Endodermal cell (in vitro differentiated cells): ENCODE data around the gene RBBP9. TPM values are rescaled to one million over a fixed set of nuclear protein-coding genes. Genes with fewer than 3 reads are reported as not detected.
A peak's percentile ranks its signal among the peaks of the same experiment; 100 is the strongest.

ENCODE experiments used
- DNase-seq: peaks from one replicate; pipeline ENCODE4 v3.0.0-alpha.2; 2017
- H3K27ac ChIP-seq: 2 replicates; pipeline ENCODE4 v1.5.1; 2013; ENCODE audit warnings: mild to moderate bottlenecking, low read depth, low read length, moderate library complexity
- H3K27me3 ChIP-seq: 2 replicates; pipeline ENCODE4 v1.6.1; 2013; ENCODE audit warnings: mild to moderate bottlenecking, low read length, moderate library complexity; ENCODE audit not compliant: insufficient read depth, control insufficient read depth, poor library complexity, severe bottlenecking
- H3K36me3 ChIP-seq: 2 replicates; pipeline ENCODE4 v1.7.0; 2013; ENCODE audit warnings: mild to moderate bottlenecking, low read length, moderate library complexity; ENCODE audit not compliant: control insufficient read depth, insufficient read depth
- H3K4me1 ChIP-seq: one replicate; pipeline ENCODE4 v1.7.0; 2013; ENCODE audit warnings: low read length; ENCODE audit not compliant: control insufficient read depth, insufficient read depth
- H3K4me3 ChIP-seq: 2 replicates; pipeline ENCODE4 v1.5.1; 2013; ENCODE audit warnings: mild to moderate bottlenecking, low read length, moderate library complexity
- H3K9ac ChIP-seq: 2 replicates; pipeline ENCODE4 v1.6.1; 2013; ENCODE audit warnings: mild to moderate bottlenecking, low read length, moderate library complexity; ENCODE audit not compliant: poor library complexity, severe bottlenecking; ENCODE audit errors: extremely low read depth
- H3K9me3 ChIP-seq: 2 replicates; pipeline ENCODE4 v1.6.1; 2013; ENCODE audit warnings: mild to moderate bottlenecking, low read length, moderate library complexity; ENCODE audit not compliant: control insufficient read depth
- H3K27ac Mint-ChIP-seq: 2 replicates; pipeline ENCODE4 v1.8.0; 2020; ENCODE audit warnings: mixed read lengths
- H3K27me3 Mint-ChIP-seq: 2 replicates; pipeline ENCODE4 v1.8.0; 2021; ENCODE audit warnings: mild to moderate bottlenecking, mixed read lengths; ENCODE audit not compliant: insufficient read depth
- H3K36me3 Mint-ChIP-seq: 2 replicates; pipeline ENCODE4 v1.8.0; 2020; ENCODE audit warnings: low read depth, mixed read lengths
- H3K4me1 Mint-ChIP-seq: 2 replicates; pipeline ENCODE4 v1.8.0; 2020; ENCODE audit warnings: mixed read lengths
- H3K4me3 Mint-ChIP-seq: 2 replicates; pipeline ENCODE4 v1.8.0; 2020; ENCODE audit warnings: mild to moderate bottlenecking, moderate library complexity, mixed read lengths
- H3K9me3 Mint-ChIP-seq: 2 replicates; pipeline ENCODE4 v1.8.0; 2020; ENCODE audit warnings: mild to moderate bottlenecking, mixed read lengths
- CTCF ChIP-seq: fragments of 200-600 bp; sonication (generic); conservative IDR thresholded peaks from 2 replicates; pipeline ENCODE4 v1.5.0; 2021; ENCODE audit warnings: antibody characterized with exemption, mild to moderate bottlenecking
- WGBS, 2 experiments: methylation state at CpG; one replicate each; pipeline versions ENCODE4 v1.1.5 to v1.1.7; 2013; ENCODE audit warnings: missing lambda C conversion rate in 2 of 2, mixed read lengths in 1 of 2; ENCODE audit not compliant: insufficient coverage in 1 of 2, insufficient read length in 1 of 2; 5-methylcytosine and 5-hydroxymethylcytosine counted together
- total RNA-seq, 2 donors: library from RNA; stranded (reverse); fragmentation: NEBNext Ultra II Directional in 1 of 2; extraction: Animal tissue kit (Norgen Biotek cat#: 25700) in 1 of 2; gene quantifications; 2 replicates in 1 of 2; 3 replicates in 1 of 2; pipeline ENCODE4 v1.2.1, GENCODE V29; 2021

The RBBP9 gene
- total RNA-seq, 2 donors from 2014 or later: 19.3 to 24.8 TPM

GRCh38 chr20:18497603-18498002 is 578 bp upstream of the RBBP9 start:
- Mint-ChIP-seq H3K27ac (no peak overlapping the region), H3K27me3 (no peaks in the 10 kb centered on the region), H3K4me1 (peaks cover 9% of the 10 kb centered on the region), H3K36me3 (peaks cover 16% of the 10 kb centered on the region), H3K9me3 (peaks cover 2% of the 10 kb centered on the region), H3K4me3 (peak overlapping the region; percentile 97)
- H3K9me3 ChIP-seq: no peaks in the 10 kb centered on the region
- H3K36me3 ChIP-seq: peaks cover 14% of the 10 kb centered on the region
- H3K27ac ChIP-seq: peak overlapping the region; percentile 75
- H3K27me3 ChIP-seq: no peaks in the 10 kb centered on the region
- H3K4me3 ChIP-seq: peak overlapping the region; percentile 93
- DNase-seq: no peak
- peaks cover 4% of the 10 kb centered on the region for H3K4me1 ChIP-seq
- H3K9ac ChIP-seq: no peak overlapping the region
- no peak for TF ChIP-seq CTCF
- WGBS, 2 experiments: 88 to 100% methylated on average over 1 to 3 of the region's 3 CpGs

- peaks cover 9% of the 10 kb centered on the region for H3K4me1 Mint-ChIP-seq
- Histone ChIP-seq H3K27me3 (no peaks in the 10 kb centered on the region), H3K27ac (no peak overlapping the region), H3K4me1 (peaks cover 4% of the 10 kb centered on the region), H3K9ac (no peak overlapping the region), H3K9me3 (no peaks in the 10 kb centered on the region), H3K36me3 (peaks cover 20% of the 10 kb centered on the region), H3K4me3 (peak overlapping the region; percentile 93)
- peak overlapping the region; percentile 97 for H3K4me3 Mint-ChIP-seq
- H3K9me3 Mint-ChIP-seq: peaks cover 2% of the 10 kb centered on the region
- H3K27ac Mint-ChIP-seq: peak overlapping the region; percentile 52
- TF ChIP-seq CTCF: no peak
- WGBS, 2 experiments: 51 to 56% methylated on average over 4 to 7 of the region's 7 CpGs
- peak; percentile 49 for DNase-seq
- H3K36me3 Mint-ChIP-seq: peaks cover 29% of the 10 kb centered on the region
- H3K27me3 Mint-ChIP-seq: no peaks in the 10 kb centered on the region
Observed at GRCh38 chr20:18496042-18496441, 983 bp downstream of the RBBP9 start.

- Mint-ChIP-seq H3K36me3 (peaks cover 43% of the 10 kb centered on the region), H3K4me3 (no peak overlapping the region), H3K27me3 (no peaks in the 10 kb centered on the region), H3K4me1 (no peaks in the 10 kb centered on the region), H3K27ac (no peak overlapping the region), H3K9me3 (no peaks in the 10 kb centered on the region)
- TF ChIP-seq CTCF: no peak
- DNase-seq: no peak
- H3K27ac ChIP-seq: no peak overlapping the region
- H3K4me3 ChIP-seq: no peak overlapping the region
- H3K27me3 ChIP-seq: no peaks in the 10 kb centered on the region
- 88 to 100% methylated on average over 3 of the region's 3 CpGs for WGBS, 2 experiments
- H3K9me3 ChIP-seq: no peaks in the 10 kb centered on the region
- no peak overlapping the region for H3K9ac ChIP-seq
- peaks cover 57% of the 10 kb centered on the region for H3K36me3 ChIP-seq
- no peaks in the 10 kb centered on the region for H3K4me1 ChIP-seq
Observed at GRCh38 chr20:18488301-18488700, 8.7 kb downstream of the RBBP9 start.
